Measurements from ENCODE around the gene HAUS3.

- TF ChIP-seq CTCF (conservative IDR thresholded peaks at IDR 0.05; ENCODE audit: low read depth, low read length) (no peak), EZH2 (IDR thresholded peaks at IDR 0.05; ENCODE audit: low read length, unreplicated experiment) (no peak), EZH2phosphoT487 (IDR thresholded peaks at IDR 0.05; ENCODE audit: borderline replicate concordance, low read length) (no peak)
Observed at GRCh38 chr4:2194496-2194895, 47.4 kb downstream of the HAUS3 start.
